Breast epithelium (tissue), 3 donors: ENCODE measurements around the gene KRT36.

Experiments used
- POLR2A ChIP-seq: fragments of 450-650 bp; IDR thresholded peaks from one replicate; pipeline ENCODE4 v1.6.1; 2016; ENCODE audit warnings: antibody characterized with exemption, mild to moderate bottlenecking, moderate library complexity
- POLR2AphosphoS5 ChIP-seq, 3 donors: sonication (generic); formaldehyde crosslinking; IDR thresholded peaks; one replicate each; pipeline ENCODE4 v1.6.1; 2017; ENCODE audit warnings: antibody characterized with exemption in 3 of 3

GRCh38 chr17:41490000-41490990 is 585 bp upstream of the KRT36 start:
- TF ChIP-seq POLR2A (no peak), POLR2AphosphoS5 (IDR thresholded peaks at IDR 0.05) (no peak)
